ENCODE measurements around the gene SRRM4.

GRCh38 chr12:119055977-119056376, 74.6 kb downstream of the SRRM4 start:
- TF ChIP-seq, protein P1, sequence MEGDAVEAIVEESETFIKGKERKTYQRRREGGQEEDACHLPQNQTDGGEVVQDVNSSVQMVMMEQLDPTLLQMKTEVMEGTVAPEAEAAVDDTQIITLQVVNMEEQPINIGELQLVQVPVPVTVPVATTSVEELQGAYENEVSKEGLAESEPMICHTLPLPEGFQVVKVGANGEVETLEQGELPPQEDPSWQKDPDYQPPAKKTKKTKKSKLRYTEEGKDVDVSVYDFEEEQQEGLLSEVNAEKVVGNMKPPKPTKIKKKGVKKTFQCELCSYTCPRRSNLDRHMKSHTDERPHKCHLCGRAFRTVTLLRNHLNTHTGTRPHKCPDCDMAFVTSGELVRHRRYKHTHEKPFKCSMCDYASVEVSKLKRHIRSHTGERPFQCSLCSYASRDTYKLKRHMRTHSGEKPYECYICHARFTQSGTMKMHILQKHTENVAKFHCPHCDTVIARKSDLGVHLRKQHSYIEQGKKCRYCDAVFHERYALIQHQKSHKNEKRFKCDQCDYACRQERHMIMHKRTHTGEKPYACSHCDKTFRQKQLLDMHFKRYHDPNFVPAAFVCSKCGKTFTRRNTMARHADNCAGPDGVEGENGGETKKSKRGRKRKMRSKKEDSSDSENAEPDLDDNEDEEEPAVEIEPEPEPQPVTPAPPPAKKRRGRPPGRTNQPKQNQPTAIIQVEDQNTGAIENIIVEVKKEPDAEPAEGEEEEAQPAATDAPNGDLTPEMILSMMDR (conservative IDR thresholded peaks at IDR 0.05), result no peak
- TF ChIP-seq EZH2 (IDR thresholded peaks at IDR 0.05; ENCODE audit: low read depth), result no peak

Data from PC-9 (cell line).